Measurements from ENCODE around the gene PHTF2. TPM values are rescaled to one million over a fixed set of nuclear protein-coding genes. Genes with fewer than 3 reads are reported as not detected.

PHTF2 gene
- total and polyA plus RNA-seq, 2 donors (not counting 3 experiments of a cell fraction or from before 2014, with no cell fraction given): 13.3 to 21.4 TPM

GRCh38 chr7:77918676-77919075, 120.1 kb downstream of the PHTF2 start:
- BruUV-seq (replicated peaks): no TSS peak
- Histone ChIP-seq H3K36me3 (ENCODE audit: control insufficient read depth in 2 of 2, extremely low read depth in 1 of 2, insufficient read depth in 2 of 2, low read length in 2 of 2) (no peaks in the 10 kb centered on the region), H4K20me1 (replicated peaks; ENCODE audit: control insufficient read depth, extremely low read depth, insufficient read depth, low read length) (no peaks in the 10 kb centered on the region), H3K4me3 (replicated peaks in 1 of 3; ENCODE audit: insufficient read depth in 1 of 3, low read depth in 1 of 3, low read length in 3 of 3) (no peak overlapping the region), H3K4me2 (ENCODE audit: insufficient read depth, low read length) (no peak overlapping the region), H3K79me2 (ENCODE audit: control insufficient read depth, insufficient read depth, low read length) (no peaks in the 10 kb centered on the region), H3K9ac (replicated peaks; ENCODE audit: extremely low read depth, insufficient read depth, low read length) (no peak overlapping the region), H3K9me1 (replicated peaks; ENCODE audit: control insufficient read depth, extremely low read depth, insufficient read depth, low read length) (no peaks in the 10 kb centered on the region), H3K27ac (ENCODE audit: insufficient read depth, low read depth, low read length) (no peak overlapping the region), H2AFZ (ENCODE audit: low read depth, low read length) (no peak overlapping the region), H3K4me1 (ENCODE audit: control insufficient read depth, extremely low read depth, insufficient read depth, low read length) (no peaks in the 10 kb centered on the region), H3K27me3 (ENCODE audit: control insufficient read depth in 2 of 2, insufficient read depth in 2 of 2, low read length in 2 of 2) (no peaks in the 10 kb centered on the region), H3K9me3 (replicated peaks; ENCODE audit: control insufficient read depth, insufficient read depth, low read length) (no peaks in the 10 kb centered on the region)
- ChIA-PET POLR2A (no interaction called here), CTCF (no interaction called here)
- no peak for DNase-seq (ENCODE audit: low read depth, low spot score)
- dilution Hi-C loops (cut with MboI; ENCODE audit: extremely low pct_ligation_motif_present, low sequenced_read_pairs) (no loop called here), intact Hi-C loops (cut with micrococcal nuclease) (no loop called here)
- no peak for TF ChIP-seq EZH2 (IDR thresholded peaks at IDR 0.05; ENCODE audit: borderline replicate concordance, low read depth, low read length, severe bottlenecking)
- no peak for TF ChIP-seq MAX (IDR thresholded peaks at IDR 0.05; ENCODE audit: insufficient read depth, insufficient read length)
- TF ChIP-seq JUN (IDR thresholded peaks at IDR 0.05; ENCODE audit: borderline replicate concordance, insufficient read depth, insufficient read length, low read depth): no peak
- no peak for TF ChIP-seq MYC (IDR thresholded peaks at IDR 0.05; ENCODE audit: low read depth, low read length)
- TF ChIP-seq, protein P1, sequence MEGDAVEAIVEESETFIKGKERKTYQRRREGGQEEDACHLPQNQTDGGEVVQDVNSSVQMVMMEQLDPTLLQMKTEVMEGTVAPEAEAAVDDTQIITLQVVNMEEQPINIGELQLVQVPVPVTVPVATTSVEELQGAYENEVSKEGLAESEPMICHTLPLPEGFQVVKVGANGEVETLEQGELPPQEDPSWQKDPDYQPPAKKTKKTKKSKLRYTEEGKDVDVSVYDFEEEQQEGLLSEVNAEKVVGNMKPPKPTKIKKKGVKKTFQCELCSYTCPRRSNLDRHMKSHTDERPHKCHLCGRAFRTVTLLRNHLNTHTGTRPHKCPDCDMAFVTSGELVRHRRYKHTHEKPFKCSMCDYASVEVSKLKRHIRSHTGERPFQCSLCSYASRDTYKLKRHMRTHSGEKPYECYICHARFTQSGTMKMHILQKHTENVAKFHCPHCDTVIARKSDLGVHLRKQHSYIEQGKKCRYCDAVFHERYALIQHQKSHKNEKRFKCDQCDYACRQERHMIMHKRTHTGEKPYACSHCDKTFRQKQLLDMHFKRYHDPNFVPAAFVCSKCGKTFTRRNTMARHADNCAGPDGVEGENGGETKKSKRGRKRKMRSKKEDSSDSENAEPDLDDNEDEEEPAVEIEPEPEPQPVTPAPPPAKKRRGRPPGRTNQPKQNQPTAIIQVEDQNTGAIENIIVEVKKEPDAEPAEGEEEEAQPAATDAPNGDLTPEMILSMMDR (IDR thresholded peaks at IDR 0.05; ENCODE audit: extremely low read depth in 1 of 2, insufficient read depth in 1 of 2, low read depth in 1 of 2, low read length in 2 of 2): no peak
- no peak for TF ChIP-seq FOS (IDR thresholded peaks at IDR 0.05; ENCODE audit: borderline replicate concordance, insufficient read depth, low read length)
- TF ChIP-seq POLR2AphosphoS5 (IDR thresholded peaks at IDR 0.05; ENCODE audit: insufficient read depth, low read depth, low read length): no peak
- TF ChIP-seq POLR2A (IDR thresholded peaks at IDR 0.05; ENCODE audit: low read depth, low read length): no peak
- no peak for TF ChIP-seq GATA2 (IDR thresholded peaks at IDR 0.05; ENCODE audit: insufficient read depth, insufficient read length, low read depth, low read length)
- FAIRE-seq: no peak
